HG02973 (cell line): ENCODE results near the gene GAS2L2.
"Not testable (repeated sequence)": the region's sequence is repeated elsewhere in the genome, so short reads cannot be mapped to it uniquely, and the experiment has no call there.

ENCODE experiments used
- ATAC-seq: cut with Tn5 transposase; IDR thresholded peaks from one replicate; pipeline ENCODE4 v1.9.1; 2021; ENCODE audit warnings: moderate library complexity; ENCODE audit not compliant: unreplicated experiment

Gene GAS2L2

DNA sequence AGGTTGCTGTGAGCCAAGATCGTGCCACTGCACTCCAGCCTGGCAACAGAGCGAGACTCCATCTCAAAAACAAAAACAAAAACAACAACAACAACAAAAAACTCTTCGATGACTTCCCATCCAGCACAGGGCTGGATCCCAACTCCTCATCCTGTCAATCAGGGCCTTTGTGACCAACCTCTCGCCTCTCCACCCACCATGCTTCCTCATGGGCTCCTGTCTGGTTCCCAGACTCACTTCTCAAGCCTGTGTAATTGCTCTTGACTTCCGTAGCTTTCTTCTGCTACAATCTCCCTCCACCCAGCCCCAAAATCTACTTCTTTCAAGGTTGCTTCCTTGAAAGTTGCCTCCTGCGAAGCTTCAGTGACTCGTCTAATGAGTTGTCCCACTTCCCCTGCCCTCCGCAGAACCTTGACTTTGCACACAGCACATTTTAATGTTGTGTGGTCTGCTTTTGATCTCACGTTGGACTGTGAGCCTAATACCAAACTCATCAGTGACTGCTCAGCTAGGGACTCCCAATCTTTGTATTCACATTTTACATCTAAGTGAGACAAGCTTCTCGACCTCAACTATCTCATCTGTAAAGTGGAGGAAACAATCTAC lies 22.5 kb downstream of the GAS2L2 start:
- ATAC-seq, result no peak

DNA sequence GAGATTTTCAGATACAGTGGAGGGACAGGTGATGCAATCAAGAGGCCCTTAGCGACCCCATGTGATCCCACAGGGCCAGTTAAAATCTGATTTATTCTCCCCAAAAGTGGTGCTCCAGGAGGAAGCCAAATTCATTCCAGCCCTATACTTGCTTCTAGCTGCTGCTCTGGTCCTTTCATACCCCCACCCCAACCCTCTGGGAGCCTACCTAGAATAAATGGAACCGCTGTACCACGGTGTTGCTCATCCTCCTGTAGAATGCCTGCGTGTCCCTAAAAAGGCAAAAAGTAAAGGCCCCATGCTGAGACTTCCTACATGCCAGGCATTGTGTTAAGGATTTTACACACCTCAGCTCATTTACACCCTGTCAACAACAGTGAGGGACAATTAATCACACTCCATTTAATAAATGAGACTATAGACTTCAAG lies 23.6 kb downstream of the GAS2L2 start:
- ATAC-seq, result no peak

DNA sequence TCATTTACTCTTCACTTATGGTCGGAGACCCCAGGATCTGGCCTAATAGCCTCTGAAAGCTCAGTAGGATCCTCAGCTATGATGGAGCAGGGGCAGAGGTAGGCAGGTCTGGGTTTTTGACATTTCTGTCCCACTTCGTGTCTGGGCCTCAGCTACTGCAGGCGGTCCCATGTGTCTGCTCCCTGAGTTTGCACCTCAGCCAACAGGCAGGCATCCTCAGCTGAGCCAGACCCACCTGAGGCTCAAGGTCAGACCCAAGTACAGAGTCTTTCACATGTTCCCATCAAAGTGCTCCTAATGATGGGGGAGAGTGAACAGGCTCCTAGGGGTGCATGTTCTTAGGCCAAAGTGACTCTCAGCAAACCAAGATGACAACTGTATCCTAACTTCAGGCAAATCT lies 24.5 kb downstream of the GAS2L2 start:
- no peak for ATAC-seq

DNA sequence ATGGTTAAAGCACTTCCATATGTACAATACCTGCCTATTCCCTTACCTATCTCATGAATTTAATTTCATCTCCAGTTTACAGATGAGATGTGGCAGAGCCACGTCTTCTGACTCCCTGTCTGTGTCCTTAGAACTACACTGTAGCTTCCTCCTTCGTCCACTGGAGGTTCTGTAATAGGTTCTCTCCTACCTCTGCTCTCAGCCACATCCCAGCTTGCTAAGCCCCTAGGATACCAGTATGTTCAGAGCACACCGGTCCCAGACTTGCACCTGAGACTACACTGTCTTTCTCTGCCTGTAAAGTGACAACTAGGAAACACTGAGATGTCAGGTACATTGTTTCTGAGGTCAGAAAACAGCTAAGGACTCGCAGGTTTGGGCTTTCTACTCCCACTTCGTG lies 25.4 kb downstream of the GAS2L2 start:
- ATAC-seq, result no peak

DNA sequence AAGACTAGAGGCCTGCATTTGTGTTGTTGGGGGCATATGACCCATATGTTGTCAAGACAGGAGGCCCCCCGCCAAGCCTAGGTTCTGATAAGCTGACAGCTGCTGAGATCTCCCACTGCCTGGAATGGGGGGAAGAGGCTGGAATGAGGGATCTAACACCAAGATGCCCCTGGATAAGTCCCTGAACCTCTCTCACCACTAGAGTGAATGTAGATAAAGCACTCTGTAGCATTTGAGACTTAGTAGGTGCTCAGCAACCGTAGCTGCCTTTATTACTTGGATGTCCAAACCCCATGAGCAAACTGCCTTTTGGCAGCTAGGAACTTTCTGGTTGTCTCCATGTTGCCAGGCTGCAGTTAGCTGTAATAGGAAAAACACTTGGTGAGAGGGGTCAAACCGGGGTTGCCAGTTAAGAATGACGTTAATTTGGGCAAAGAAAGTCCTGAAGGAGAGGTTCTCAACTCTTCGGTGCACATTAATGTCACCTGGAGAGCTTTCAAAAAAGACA lies 26.0 kb downstream of the GAS2L2 start:
- no peak for ATAC-seq

DNA sequence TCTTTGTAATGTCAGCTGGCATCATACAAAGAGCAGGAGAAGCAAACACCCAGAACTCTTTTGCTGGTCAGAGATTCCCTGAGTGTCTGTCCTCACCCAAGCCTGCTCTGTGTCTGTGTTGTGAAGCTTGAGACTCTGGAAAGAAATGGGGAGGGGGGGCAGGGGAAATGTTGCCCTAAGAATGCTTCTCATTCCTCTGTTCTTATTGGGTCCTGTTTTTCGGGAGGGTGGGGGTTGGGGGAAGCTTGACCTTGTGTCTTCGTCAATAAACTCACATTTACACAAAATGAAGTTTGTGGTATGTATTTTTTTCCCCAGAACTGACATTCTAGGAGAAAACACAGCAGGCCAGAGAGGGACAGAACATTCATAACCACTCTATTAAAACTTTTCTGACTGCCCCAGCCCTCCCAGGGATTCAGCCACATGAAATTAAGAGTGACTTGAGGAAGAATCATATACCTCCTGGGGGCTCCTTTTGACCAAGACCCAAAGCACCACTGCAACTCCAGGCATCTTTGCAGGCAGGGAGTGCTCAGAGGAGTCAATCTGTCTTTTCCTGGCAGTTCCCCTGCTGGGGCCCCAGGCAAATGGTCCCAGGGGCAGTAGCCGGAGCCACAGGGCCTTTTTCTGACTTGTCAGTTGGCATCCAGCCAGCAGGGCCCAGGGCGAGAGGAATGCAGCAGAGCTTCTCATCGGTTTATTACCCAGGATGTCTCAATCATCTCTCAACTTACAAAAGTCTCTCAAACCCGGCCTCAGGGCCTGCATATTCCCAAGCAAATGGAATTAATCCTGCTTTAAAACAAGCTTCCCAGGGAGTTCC lies 26.7 kb downstream of the GAS2L2 start:
- no peak for ATAC-seq

DNA sequence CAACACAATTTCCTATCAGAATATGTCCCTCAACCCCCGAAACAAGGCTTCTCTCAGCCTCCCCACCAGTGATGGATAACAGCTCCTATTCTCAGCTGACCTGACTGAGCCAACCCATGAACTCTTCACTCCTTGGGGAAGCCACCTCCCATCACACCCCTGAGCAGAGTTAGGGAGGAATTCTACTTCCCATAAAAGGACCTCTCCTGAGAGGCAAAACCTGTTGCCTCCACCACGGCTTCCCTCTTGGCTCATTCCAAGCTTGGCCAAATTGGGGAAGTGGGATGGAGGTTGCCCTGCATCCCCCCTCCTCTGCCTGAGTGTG lies 27.3 kb downstream of the GAS2L2 start:
- ATAC-seq, result no peak

DNA sequence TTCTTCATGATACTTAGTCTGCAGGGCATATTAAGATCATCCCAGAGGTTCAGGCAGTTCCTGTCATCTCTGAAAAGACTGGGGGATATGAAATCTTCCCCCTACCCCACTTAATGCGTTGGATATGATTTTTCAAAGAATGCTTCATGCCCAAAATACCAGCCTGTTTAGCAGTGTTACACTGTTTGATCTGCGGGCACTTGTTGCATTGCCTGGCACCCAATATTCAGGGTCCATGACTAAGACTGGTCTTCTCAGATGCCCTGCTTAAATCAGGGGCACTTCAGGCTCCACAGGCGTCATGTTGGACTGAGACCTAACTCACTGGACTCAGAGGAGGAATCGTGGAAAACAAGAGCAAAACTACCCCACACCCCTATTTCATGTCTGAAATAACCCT lies 28.0 kb downstream of the GAS2L2 start:
- ATAC-seq, result no peak

DNA sequence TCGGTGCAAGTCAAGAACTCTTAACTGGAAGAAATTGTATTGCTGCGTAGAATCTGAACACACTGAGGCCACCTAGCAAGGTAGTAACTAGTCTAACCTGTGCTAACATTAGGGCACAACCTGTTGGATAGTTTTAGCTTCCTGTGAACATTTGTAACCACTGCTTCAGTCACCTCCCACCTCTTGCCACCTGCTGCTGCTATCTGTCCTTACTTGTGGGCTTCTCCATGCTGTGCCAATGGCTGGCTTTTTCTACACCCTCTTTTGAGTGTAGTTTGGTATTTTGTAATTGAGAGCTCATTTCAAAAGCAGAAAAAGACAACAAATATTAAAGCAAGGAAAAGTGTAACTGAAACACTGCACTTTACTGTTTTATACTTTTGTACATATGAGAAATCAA lies 29.3 kb downstream of the GAS2L2 start:
- ATAC-seq, result no peak

DNA sequence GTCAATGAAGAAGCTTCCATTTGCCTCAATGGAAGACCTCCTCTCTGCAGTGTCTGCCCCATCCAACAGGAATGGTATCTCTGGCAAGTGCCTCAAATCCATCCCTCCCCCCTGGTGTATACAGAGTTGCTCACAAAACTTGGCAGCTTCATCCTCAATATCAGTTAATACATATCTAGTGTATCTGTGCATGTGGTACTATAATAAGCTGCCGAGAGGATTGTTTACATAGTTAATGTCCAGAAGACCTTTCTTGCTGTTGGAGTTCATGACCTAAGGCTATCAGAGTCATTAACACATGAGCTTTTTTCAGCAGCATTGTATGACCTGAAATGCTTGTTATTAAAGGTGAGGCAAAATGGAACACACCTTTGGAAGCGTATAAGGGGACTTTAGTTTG lies 35.6 kb downstream of the GAS2L2 start:
- no peak for ATAC-seq

DNA sequence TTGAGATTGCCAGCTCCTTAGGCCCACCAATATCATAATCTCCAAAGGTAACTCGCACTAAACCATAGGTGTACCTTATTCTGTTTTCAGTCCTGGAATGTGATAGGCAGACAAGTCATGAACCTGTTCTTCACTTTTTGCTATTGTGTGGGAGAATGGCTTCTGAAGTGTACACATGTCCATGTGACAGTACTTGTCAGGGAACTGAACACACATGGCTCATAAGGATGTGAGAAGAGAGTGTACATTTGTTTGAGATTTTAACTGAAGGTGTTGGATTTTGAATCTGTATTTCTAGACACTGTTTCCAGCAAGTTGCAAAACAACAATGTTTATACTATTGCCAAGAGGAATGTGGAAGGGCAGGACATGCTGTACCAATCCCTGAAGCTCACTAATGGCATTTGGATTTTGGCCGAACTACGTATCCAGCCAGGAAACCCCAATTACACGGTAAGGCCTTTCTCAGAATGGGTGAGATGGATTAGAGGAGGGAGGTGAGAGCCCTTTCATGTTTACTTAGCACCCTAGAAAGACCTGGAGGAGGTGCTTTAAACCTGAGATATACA lies 36.1 kb downstream of the GAS2L2 start:
- ATAC-seq, result no peak

DNA sequence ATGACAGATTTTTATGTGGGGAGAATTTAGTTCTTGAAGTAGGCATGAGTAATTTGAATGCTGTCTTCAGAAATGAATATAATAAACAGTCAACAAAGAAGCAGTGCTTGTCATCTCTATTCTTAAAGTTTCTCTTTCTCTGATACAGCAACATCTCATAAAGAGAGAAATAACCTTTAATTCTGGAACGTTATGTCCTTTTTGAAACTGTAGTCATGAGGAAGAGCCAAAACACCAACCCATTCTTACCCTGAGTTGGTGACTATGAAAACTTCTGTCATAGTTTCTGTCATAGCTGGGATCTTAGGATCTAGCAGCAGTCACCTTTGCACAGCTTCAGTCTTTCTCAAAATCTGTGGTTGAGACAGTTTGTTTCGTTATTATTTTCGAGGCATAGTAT lies 36.9 kb downstream of the GAS2L2 start:
- ATAC-seq, result no peak

DNA sequence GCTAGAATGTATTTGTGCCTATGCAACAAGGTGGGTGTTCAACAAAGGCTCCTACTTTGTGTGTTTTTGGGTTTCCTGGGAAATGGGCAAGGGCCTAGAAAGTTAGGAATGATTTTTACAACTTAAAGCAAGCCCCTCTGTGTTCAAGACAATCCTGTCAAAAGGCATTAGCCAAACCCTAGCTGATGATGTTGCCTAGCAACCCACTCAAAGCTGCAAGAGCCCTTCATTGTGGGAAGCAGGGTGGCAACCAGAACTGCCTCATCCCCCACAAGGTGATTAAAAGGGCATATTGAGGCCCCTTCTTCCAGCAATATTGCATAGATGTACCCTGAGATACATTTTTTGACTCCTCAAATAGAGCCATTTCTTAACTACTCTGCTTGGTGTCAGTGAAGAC lies 37.6 kb downstream of the GAS2L2 start:
- ATAC-seq, result no peak

DNA sequence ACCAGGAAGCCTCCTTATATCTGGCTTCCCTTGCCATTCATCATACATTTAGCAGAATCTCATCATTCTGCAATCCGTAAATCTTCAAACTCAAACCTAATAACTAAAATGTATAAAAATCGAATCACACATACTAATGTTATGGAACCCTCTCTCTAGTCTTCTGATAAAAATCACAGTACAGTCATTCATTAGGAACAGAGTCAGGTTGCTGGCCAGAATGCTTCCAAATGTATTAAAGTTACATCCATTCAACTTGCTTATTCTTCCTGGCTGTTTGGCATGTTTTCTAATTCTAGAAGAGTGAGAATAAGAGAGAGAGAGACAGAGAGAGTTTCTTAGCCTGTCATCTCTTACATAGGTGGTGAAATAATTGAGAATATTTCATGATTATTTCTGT lies 38.1 kb downstream of the GAS2L2 start:
- ATAC-seq, result no peak

DNA sequence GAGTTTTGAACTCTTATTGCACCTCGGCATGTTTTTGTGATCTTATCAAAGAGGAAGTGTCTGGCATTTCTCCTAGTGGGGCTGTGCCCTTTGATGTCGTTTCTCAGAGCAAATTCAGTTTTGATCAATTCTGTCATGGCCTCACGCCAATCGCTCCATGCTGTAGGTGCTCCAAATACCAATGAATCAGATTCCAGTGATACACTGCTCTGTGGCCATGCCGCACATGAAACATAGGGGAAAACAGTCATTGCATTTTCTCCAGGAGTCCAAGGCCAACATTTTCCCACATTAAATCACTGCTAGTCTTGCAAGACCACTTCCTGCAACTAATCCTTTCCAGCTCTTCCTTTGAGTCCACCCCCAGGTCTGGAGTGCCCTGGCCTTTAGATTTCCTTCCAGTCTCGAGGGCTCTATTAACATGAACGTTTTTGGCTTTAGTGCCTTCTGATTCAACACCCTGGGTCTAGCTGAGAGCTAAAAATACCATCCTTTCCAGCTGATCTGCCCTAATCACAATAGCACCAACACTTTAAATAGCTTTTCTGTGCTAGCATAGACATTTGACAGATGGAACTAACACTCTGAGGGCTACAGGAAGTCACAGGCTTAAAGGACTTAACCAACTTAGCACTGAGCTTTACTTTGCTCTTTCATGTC lies 39.8 kb downstream of the GAS2L2 start:
- no peak for ATAC-seq

DNA sequence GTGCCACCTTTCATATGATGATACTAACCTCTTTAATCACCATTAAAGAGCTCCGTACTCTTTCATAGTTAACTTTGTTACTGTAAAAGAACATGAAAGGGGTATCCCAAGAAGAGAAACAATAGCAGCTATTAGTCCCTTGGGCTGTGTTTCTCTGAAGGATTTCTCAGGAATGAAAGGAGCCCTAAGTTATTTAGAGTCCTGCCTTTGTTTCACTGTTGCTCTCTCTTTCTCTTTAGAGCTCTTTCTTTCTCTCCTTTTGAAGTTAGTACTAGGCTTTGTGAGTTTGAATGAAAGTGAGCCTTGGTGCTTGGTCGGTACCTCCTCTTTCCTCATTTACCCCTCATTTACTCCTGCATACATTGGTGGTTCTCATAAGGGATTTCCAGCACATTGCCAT lies 42.1 kb downstream of the GAS2L2 start:
- no peak for ATAC-seq

DNA sequence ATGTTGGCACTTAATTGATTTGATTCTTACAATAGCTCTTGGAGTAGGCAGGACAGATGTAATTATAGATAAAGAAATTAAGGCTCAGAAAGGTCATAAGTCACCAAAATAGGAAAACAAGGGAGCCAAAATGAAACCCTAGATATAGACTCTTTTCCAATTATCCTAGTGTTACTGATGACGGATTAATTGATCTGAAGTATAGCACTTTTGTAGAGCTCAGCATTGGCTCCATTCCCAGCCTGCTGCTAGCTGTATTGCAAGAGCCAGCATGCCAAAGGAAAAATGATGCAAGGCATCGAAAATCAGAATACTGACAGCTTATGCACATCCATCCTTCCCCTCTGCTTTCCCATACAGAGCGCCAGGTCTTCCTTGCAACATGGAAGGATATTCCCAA lies 43.2 kb downstream of the GAS2L2 start:
- ATAC-seq, result no peak

DNA sequence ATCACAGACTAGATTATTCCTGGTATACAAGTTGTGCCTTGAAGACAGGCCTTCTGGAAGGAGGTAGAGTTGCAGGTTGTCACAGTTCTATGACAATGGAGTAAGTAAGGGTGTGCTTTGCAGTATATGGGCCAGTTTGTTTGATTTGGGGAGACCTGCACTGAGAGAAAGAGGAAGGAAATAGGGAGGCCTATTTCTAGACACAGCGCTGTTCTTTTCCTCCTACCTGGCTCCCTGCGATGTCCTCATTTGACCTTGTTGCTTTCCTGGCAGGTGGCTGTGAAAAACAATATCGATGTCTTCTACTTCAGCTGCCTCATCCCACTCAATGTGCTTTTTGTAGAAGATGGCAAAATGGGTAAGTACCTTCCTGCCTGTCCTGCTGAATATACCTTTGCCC lies 44.1 kb downstream of the GAS2L2 start:
- no peak for ATAC-seq

DNA sequence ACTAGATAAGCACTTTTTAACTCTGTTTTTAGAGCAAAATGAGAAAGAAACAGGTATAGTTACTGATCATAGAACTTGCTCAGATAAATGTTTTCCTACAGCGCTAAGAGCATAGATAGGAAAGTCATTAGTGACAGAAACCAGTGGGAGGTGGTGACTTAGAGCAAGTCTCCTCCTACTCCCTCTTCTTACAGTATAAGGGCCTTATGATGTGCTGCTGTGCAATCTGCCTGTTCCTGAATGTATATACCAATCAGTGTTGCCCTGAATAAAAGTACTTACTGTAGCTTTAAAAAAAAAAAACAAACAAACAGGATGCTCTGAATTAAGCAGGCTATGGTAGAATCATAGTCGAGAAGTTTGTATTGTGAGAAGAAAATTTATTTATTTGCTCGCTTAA lies 44.9 kb downstream of the GAS2L2 start:
- ATAC-seq, result no peak

DNA sequence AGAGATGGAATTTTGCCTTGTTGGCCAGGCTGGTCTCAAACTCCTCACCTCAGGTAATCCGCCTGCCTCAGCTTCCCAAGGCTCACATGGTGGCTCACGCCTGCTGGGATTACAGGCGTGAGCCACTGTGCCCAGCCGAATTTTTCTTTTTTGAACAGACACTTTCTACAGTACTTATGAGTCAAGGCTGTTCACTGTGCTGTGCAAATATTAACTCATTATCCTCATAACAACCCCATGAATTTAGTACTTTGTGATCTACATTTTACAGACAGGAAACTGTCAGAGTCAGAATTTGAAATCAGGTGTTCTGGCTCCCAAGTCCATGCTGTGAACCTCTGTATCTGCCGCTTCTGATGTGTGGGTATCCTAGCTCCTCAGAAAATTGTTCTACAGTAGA lies 47.3 kb downstream of the GAS2L2 start:
- no peak for ATAC-seq

DNA sequence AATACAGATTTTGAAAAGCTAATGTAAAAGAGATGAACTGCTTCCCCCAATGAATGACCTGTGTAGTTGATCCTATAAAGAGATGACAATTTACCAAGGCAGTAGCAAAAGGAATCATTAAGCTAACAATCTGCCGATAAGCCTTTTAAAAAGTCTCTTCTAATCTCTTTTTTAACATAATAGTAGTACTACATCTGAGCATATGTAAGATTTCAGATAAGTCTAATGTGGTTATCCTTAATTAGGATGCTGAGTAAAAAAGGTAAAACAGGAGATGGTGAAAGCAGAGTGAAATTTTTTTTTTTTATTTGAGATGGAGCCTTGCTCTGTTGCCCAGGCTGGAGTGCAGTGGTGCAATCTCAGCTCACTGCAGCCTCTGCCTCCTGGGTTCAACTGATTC lies 47.8 kb downstream of the GAS2L2 start:
- ATAC-seq, result no peak

DNA sequence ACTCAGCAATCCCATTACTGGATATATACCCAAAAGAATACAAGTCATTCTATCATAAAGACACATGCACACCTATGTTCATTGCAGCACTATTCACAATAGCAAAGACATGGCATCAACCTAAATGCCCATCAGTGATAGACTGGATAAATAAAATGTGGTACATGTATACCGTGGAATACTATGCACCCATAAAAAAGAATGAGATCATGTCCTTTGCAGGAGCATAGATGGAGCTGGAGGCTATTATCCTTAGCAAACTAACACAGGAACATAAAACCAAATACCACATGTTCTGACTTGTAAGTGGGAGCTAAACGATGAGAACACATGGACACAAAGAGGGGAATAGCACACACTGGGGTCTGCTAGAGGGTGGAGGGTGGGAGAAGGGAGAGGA lies 49.7 kb downstream of the GAS2L2 start:
- not testable (repeated sequence) for ATAC-seq
